Body of pancreas (tissue), 4 donors: Measurements from ENCODE around the gene SCP2.

Experiments used
- POLR2A ChIP-seq, 3 donors: fragments of 450-650 bp; IDR thresholded peaks; one replicate each; pipeline ENCODE4 v1.6.1; 2016; ENCODE audit warnings: antibody characterized with exemption in 3 of 3, mild to moderate bottlenecking in 2 of 3
- TF ChIP-seq, protein P1 (sequence below), 7 experiments: fragments of 450-650 bp in 4 of 7; fragments of 200-600 bp in 3 of 7; sonication (generic) in 3 of 7; IDR thresholded peaks; one replicate each; pipeline ENCODE4 v1.5.1; 2016 to 2019; ENCODE audit warnings: antibody characterized with exemption in 7 of 7

GRCh38 chr1:53074313-53075154 is 147.5 kb downstream of the SCP2 start:
- TF ChIP-seq, protein P1, sequence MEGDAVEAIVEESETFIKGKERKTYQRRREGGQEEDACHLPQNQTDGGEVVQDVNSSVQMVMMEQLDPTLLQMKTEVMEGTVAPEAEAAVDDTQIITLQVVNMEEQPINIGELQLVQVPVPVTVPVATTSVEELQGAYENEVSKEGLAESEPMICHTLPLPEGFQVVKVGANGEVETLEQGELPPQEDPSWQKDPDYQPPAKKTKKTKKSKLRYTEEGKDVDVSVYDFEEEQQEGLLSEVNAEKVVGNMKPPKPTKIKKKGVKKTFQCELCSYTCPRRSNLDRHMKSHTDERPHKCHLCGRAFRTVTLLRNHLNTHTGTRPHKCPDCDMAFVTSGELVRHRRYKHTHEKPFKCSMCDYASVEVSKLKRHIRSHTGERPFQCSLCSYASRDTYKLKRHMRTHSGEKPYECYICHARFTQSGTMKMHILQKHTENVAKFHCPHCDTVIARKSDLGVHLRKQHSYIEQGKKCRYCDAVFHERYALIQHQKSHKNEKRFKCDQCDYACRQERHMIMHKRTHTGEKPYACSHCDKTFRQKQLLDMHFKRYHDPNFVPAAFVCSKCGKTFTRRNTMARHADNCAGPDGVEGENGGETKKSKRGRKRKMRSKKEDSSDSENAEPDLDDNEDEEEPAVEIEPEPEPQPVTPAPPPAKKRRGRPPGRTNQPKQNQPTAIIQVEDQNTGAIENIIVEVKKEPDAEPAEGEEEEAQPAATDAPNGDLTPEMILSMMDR (IDR thresholded peaks at IDR 0.05) = no peak
- no peak for TF ChIP-seq POLR2A (IDR thresholded peaks at IDR 0.05)
